GM18517 (cell line): ENCODE measurements around the gene MAP4K3.
A peak's percentile ranks its signal among the peaks of the same experiment; 100 is the strongest.
"Not testable (repeated sequence)": the region's sequence is repeated elsewhere in the genome, so short reads cannot be mapped to it uniquely, and the experiment has no call there.

Source experiments
- ATAC-seq: cut with Tn5 transposase; IDR thresholded peaks from one replicate; pipeline ENCODE4 v1.9.1; 2021; ENCODE audit warnings: mild to moderate bottlenecking, moderate library complexity; ENCODE audit not compliant: unreplicated experiment

Gene MAP4K3

GRCh38 chr2:39409697-39410389 lies 27.2 kb downstream of the MAP4K3 start:
- ATAC-seq = no peak

GRCh38 chr2:39408351-39409136 lies 28.5 kb downstream of the MAP4K3 start:
- peak; percentile 70 for ATAC-seq

GRCh38 chr2:39407516-39408296 lies 29.4 kb downstream of the MAP4K3 start:
- no peak for ATAC-seq

- no peak for ATAC-seq
Observed at GRCh38 chr2:39405364-39405763, 31.7 kb downstream of the MAP4K3 start.

- no peak for ATAC-seq
Observed at GRCh38 chr2:39403311-39403710, 33.8 kb downstream of the MAP4K3 start.

- no peak for ATAC-seq
Observed at GRCh38 chr2:39401319-39401718, 35.8 kb downstream of the MAP4K3 start.

DNA sequence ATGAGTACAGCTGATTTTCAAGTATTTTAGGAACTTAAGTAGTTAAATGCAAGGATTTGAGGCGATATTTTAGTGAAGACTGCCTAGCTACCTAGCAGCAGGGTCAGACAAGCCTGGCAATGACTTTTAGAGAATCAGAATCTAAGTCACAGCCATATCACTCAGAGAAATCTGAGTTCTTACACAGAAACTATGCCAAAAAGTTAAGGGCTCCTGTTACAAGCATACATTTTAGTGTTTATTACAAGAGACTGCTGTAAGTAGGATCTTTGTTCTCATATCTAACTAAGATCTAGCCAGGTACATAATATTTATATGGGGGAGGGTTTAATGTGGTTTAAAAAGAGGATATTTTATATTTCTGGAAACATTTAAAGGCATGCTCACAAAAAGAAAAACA lies 37.5 kb downstream of the MAP4K3 start:
- ATAC-seq = no peak

- no peak for ATAC-seq
Observed at GRCh38 chr2:39395313-39395712, 41.8 kb downstream of the MAP4K3 start.

GRCh38 chr2:39394516-39394961 lies 42.5 kb downstream of the MAP4K3 start:
- no peak for ATAC-seq

- no peak for ATAC-seq
Observed at GRCh38 chr2:39392672-39393071, 44.4 kb downstream of the MAP4K3 start.

- ATAC-seq = no peak
Observed at GRCh38 chr2:39390216-39390615, 46.9 kb downstream of the MAP4K3 start.

DNA sequence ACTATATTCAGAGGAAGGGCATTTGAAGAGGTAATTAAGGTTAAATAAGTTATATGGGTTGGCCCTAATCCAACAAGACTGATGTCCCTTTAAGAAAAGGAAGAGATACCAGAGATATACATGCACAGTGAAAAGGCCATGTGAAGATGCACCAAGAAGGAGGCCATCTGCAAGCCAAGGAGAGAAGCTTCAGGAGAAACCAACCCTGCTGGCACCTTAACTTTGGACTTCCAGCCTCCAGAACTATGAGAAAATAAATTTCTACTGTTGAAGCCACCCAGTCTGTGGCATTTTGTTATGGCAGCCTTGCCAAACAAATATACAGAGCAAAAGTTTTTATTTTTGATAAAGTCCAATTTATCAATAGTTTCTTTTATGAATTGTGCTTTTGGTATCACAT lies 51.0 kb downstream of the MAP4K3 start:
- no peak for ATAC-seq

- ATAC-seq = no peak
Observed at GRCh38 chr2:39385172-39385571, 51.9 kb downstream of the MAP4K3 start.

DNA sequence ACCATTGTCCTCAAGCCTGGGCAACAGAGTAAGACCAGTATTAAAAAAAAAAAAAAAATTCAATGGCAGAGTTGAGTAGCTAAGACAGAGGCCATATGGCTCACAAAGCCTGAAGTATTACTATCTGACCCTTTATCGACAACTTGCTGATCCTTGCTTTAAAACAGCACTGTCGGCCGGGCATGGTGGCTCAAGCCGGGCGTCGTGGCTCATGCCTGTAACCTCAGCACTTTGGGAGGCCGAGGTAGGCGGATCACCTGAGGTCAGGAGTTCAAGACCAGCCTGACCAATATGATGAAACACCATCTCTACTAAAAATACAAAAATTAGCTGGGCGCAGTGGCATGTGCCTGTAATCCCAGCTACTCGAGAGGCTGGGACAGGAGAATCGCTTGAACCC lies 53.0 kb downstream of the MAP4K3 start:
- ATAC-seq = not testable (repeated sequence)

- ATAC-seq = no peak
Observed at GRCh38 chr2:39383146-39383545, 53.9 kb downstream of the MAP4K3 start.

DNA sequence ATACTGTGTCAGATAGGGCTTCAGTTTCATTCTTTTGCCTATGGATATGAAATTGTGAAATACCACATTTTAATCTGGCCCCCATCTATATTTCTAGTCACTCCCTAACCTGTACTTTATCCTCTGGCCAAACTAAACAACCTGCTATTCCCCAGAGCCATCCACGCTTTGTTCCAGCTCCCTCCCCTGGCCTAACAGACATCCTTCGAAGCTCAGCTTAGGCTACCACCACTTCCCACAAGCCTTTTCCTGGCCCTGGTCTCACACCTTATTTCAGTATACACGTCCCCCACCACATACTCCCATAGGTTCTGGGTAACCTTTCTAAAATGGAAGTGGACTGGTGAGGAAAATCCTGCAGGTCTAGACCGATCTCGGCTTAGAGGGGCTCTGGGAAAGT lies 55.4 kb downstream of the MAP4K3 start:
- no peak for ATAC-seq

- ATAC-seq = no peak
Observed at GRCh38 chr2:39380525-39381150, 56.4 kb downstream of the MAP4K3 start.

- ATAC-seq = peak; percentile 83
Observed at GRCh38 chr2:39379643-39380524, 57.2 kb downstream of the MAP4K3 start.

DNA sequence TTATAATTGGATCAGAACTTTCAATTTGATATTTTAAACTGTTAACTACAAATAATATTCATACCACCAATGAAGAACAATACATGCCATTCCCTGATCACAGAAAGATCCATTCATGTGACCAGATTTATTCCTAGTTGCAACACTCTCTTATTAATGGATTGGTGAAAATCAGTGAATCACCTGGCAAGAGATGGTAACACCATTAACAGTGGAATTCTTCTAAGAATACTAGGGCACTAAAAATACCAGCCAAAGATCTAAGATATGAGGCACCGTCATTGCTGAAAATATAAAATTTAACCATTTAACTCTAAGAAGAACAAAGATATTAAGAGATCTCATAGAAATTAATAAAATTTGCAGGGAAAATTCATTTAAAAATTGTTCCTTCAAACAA lies 58.1 kb downstream of the MAP4K3 start:
- no peak for ATAC-seq
